Measurements from ENCODE around the gene ACAT1. TPM values are rescaled to one million over a fixed set of nuclear protein-coding genes. Genes with fewer than 3 reads are reported as not detected.

The ACAT1 gene
- total RNA-seq, 1 donor from 2014 or later = 48.1 TPM

DNA sequence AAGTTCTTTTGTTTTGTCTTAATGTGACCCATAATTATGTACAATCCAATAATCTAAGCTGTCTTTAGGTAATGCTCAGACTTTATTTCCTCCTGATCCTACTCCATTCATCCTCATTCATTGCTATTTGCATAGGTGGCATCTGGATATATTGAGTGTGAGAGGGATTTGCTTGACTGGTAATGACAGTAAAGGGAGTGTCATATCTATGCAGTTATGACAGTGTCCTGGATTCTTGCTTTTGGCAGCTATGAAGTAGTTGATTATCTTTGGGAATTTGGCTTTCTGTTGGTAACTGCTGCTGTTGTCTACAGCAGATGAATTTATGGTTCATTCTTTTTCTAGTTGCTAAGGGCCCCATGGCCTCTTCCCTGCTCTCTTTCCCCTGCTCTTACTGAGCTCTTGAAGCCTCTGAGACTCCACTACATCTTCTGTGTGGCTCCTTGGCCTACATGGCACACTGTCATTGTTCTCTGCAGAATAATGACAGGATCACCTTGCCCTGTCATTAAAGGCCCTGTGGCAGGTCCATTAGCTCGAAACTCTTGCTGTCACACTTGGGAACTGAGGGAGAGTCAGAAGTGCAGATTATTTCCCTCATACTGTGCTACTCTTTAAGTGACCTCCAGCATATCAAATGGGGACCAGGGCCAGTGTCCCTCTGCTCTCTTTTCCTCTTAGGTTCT lies 20.1 kb upstream of the ACAT1 start:
- Mint-ChIP-seq H3K4me3 (ENCODE audit: unreplicated experiment) (peak overlapping the region; percentile 9), H3K27me3 (ENCODE audit: low read depth, unreplicated experiment) (no peaks in the 10 kb centered on the region), H3K9me3 (ENCODE audit: unreplicated experiment) (no peaks in the 10 kb centered on the region), H3K27ac (ENCODE audit: unreplicated experiment) (no peak overlapping the region), H3K36me3 (ENCODE audit: low read depth, unreplicated experiment) (no peaks in the 10 kb centered on the region), H3K4me1 (ENCODE audit: low read depth, unreplicated experiment) (no peaks in the 10 kb centered on the region)
- no peak for FAIRE-seq
- Histone ChIP-seq H4K20me1 (ENCODE audit: insufficient read depth, low read length) (no peaks in the 10 kb centered on the region), H3K4me1 (ENCODE audit: insufficient read depth, low read length) (no peaks in the 10 kb centered on the region), H3K9me3 (ENCODE audit: insufficient read depth, low read depth, low read length) (no peaks in the 10 kb centered on the region), H3K27ac (ENCODE audit: low read depth, low read length) (no peak overlapping the region), H3K4me2 (ENCODE audit: low read length) (no peak overlapping the region), H3K36me3 (ENCODE audit: insufficient read depth, low read length) (peaks cover 29% of the 10 kb centered on the region), H3K9ac (ENCODE audit: low read length) (no peak overlapping the region), H2AFZ (ENCODE audit: low read depth, low read length) (no peak overlapping the region), H3K27me3 (ENCODE audit: insufficient read depth, low read length) (no peaks in the 10 kb centered on the region), H3K79me2 (ENCODE audit: insufficient read depth, low read length) (no peaks in the 10 kb centered on the region), H3K4me3 (ENCODE audit: insufficient read depth, low read depth, low read length) (no peak overlapping the region)
- no peak for DNase-seq (ENCODE audit: low read depth)
- TF ChIP-seq EZH2 (IDR thresholded peaks at IDR 0.05; ENCODE audit: insufficient read depth, low read length) = no peak
- TF ChIP-seq, protein P1, sequence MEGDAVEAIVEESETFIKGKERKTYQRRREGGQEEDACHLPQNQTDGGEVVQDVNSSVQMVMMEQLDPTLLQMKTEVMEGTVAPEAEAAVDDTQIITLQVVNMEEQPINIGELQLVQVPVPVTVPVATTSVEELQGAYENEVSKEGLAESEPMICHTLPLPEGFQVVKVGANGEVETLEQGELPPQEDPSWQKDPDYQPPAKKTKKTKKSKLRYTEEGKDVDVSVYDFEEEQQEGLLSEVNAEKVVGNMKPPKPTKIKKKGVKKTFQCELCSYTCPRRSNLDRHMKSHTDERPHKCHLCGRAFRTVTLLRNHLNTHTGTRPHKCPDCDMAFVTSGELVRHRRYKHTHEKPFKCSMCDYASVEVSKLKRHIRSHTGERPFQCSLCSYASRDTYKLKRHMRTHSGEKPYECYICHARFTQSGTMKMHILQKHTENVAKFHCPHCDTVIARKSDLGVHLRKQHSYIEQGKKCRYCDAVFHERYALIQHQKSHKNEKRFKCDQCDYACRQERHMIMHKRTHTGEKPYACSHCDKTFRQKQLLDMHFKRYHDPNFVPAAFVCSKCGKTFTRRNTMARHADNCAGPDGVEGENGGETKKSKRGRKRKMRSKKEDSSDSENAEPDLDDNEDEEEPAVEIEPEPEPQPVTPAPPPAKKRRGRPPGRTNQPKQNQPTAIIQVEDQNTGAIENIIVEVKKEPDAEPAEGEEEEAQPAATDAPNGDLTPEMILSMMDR (IDR thresholded peaks at IDR 0.05; ENCODE audit: insufficient read depth, low read depth, low read length) = no peak

DNA sequence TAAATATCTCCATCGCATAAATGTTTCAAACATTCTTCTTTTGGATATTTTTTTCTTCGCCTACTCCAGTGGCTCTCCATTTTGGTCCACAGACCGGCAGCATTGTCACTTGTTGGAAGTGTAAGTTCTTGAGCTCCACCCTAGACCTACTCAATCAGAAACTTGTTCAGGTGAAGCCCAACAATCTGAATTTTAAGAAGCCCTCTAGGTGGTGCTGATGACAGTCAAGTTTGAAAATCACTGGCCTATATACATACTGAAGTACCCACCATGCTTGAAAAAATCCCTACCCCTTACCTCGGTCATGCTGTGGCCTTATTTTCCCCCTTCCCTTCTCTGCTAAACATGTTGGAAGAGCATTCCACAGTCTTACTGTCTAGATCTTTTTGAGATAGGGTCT lies 10.2 kb upstream of the ACAT1 start:
- Mint-ChIP-seq H3K27me3 (ENCODE audit: low read depth, unreplicated experiment) (no peaks in the 10 kb centered on the region), H3K27ac (ENCODE audit: unreplicated experiment) (peak overlapping the region; percentile 34), H3K4me3 (ENCODE audit: unreplicated experiment) (no peak overlapping the region), H3K4me1 (ENCODE audit: low read depth, unreplicated experiment) (peaks cover 16% of the 10 kb centered on the region), H3K36me3 (ENCODE audit: low read depth, unreplicated experiment) (peaks cover 6% of the 10 kb centered on the region), H3K9me3 (ENCODE audit: unreplicated experiment) (no peaks in the 10 kb centered on the region)
- Histone ChIP-seq H2AFZ (ENCODE audit: low read depth, low read length) (no peak overlapping the region), H3K4me2 (ENCODE audit: low read length) (no peak overlapping the region), H3K36me3 (ENCODE audit: insufficient read depth, low read length) (peaks cover 2% of the 10 kb centered on the region), H3K9ac (ENCODE audit: low read length) (no peak overlapping the region), H3K79me2 (ENCODE audit: insufficient read depth, low read length) (no peaks in the 10 kb centered on the region), H4K20me1 (ENCODE audit: insufficient read depth, low read length) (no peaks in the 10 kb centered on the region), H3K4me3 (ENCODE audit: insufficient read depth, low read depth, low read length) (no peak overlapping the region), H3K27ac (ENCODE audit: low read depth, low read length) (no peak overlapping the region), H3K9me3 (ENCODE audit: insufficient read depth, low read depth, low read length) (no peaks in the 10 kb centered on the region), H3K27me3 (ENCODE audit: insufficient read depth, low read length) (no peaks in the 10 kb centered on the region), H3K4me1 (ENCODE audit: insufficient read depth, low read length) (peaks cover 13% of the 10 kb centered on the region)
- TF ChIP-seq, protein P1 (IDR thresholded peaks at IDR 0.05; ENCODE audit: insufficient read depth, low read depth, low read length) = no peak
- TF ChIP-seq EZH2 (IDR thresholded peaks at IDR 0.05; ENCODE audit: insufficient read depth, low read length) = no peak
- FAIRE-seq (no peak), DNase-seq (ENCODE audit: low read depth) (no peak)

DNA sequence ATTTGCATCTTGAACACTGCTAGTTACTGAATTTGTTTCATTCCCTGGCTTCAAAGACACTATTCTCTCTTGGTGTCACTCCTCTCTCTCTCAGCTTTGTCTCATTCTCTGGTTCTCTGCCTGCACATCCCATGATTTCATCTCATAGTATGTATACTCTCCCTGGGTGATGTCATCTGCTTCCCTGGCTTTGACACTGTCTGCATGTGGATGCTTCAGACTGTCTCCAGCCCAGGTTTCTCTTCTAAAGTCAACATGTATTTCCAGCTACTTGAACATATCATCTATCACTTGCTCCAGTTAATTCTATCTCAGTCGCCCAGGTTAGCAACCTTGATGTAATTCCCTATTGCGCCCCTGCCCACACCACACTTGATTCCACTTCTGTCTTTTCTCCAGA lies 9.3 kb upstream of the ACAT1 start:
- H3K36me3 Mint-ChIP-seq (ENCODE audit: low read depth, unreplicated experiment) = peaks cover 6% of the 10 kb centered on the region
- Histone ChIP-seq H3K27me3 (ENCODE audit: insufficient read depth, low read length) (no peaks in the 10 kb centered on the region), H3K4me3 (ENCODE audit: insufficient read depth, low read depth, low read length) (no peak overlapping the region), H3K27ac (ENCODE audit: low read depth, low read length) (no peak overlapping the region), H3K36me3 (ENCODE audit: insufficient read depth, low read length) (peaks cover 2% of the 10 kb centered on the region), H3K9ac (ENCODE audit: low read length) (no peak overlapping the region), H3K79me2 (ENCODE audit: insufficient read depth, low read length) (no peaks in the 10 kb centered on the region), H2AFZ (ENCODE audit: low read depth, low read length) (no peak overlapping the region), H3K9me3 (ENCODE audit: insufficient read depth, low read depth, low read length) (no peaks in the 10 kb centered on the region), H3K4me1 (ENCODE audit: insufficient read depth, low read length) (peaks cover 15% of the 10 kb centered on the region), H4K20me1 (ENCODE audit: insufficient read depth, low read length) (no peaks in the 10 kb centered on the region), H3K4me2 (ENCODE audit: low read length) (no peak overlapping the region)
- H3K4me1 Mint-ChIP-seq (ENCODE audit: low read depth, unreplicated experiment) = peaks cover 17% of the 10 kb centered on the region
- H3K4me3 Mint-ChIP-seq (ENCODE audit: unreplicated experiment) = no peak overlapping the region
- TF ChIP-seq, protein P1 (IDR thresholded peaks at IDR 0.05; ENCODE audit: insufficient read depth, low read depth, low read length) = no peak
- TF ChIP-seq EZH2 (IDR thresholded peaks at IDR 0.05; ENCODE audit: insufficient read depth, low read length) = no peak
- FAIRE-seq (no peak), DNase-seq (ENCODE audit: low read depth) (no peak)
- no peaks in the 10 kb centered on the region for H3K9me3 Mint-ChIP-seq (ENCODE audit: unreplicated experiment)
- H3K27ac Mint-ChIP-seq (ENCODE audit: unreplicated experiment) = peak overlapping the region; percentile 36
- H3K27me3 Mint-ChIP-seq (ENCODE audit: low read depth, unreplicated experiment) = no peaks in the 10 kb centered on the region
